Measurements from ENCODE around the gene ADAM8. TPM values are rescaled to one million over a fixed set of nuclear protein-coding genes. Genes with fewer than 3 reads are reported as not detected.

The ADAM8 gene
- total and polyA plus RNA-seq, 2 of the 8 experiments (the other 6 are each of a cell fraction or from before 2014, with no cell fraction given) = 4.6 TPM

DNA sequence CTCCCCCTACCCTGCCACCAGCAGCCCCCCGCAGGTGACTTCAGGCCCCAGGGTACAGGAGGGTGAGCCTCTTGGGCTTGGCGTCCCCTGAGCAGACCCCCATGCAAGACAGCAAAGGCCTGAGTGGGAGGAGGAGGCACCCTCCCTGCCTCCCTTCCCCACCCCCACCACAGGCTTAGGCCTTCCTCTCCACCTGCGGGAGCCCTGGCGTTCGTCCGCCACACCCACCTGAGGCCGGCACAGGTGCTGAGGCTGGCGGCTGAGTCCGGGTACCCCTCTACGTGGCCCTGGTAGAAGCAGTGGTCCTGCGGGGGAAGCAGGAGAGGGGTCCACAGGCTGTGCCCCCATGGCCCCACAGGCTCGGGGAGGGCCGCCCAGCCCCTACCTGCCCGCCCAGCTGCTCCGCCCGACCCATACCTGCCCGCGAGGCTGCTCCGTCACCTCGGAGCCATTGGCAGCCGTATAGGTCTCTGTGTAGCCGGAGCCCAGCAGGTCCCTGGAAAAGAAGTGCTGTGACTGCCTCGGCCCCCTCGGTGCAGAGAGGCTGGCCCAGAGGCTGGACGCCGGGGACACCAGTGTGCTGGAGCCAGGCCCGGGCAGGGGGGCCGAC is 3.0 kb downstream of the ADAM8 start (continued):
- no peak for TF ChIP-seq YY1 (IDR thresholded peaks at IDR 0.05; ENCODE audit: low read depth, low read length)
- no peak for TF ChIP-seq CREB1 (IDR thresholded peaks at IDR 0.05)
